Right lobe of liver (tissue), 6 donors: ENCODE results near the gene VWA5B2. TPM values are rescaled to one million over a fixed set of nuclear protein-coding genes. Genes with fewer than 3 reads are reported as not detected.
A peak's percentile ranks its signal among the peaks of the same experiment; 100 is the strongest.

Experiments
- ATAC-seq, 4 donors: fragments of 200-7000 bp; cut with Tn5 transposase; one replicate each; pipeline ENCODE4 v1.9.1; 2020; ENCODE audit warnings: mild to moderate bottlenecking in 4 of 4, moderate library complexity in 4 of 4
- DNase-seq, 3 donors: peaks; one replicate each; pipeline ENCODE4 v3.0.0-alpha.2; 2020
- H3K27ac ChIP-seq, 3 donors: fragments of 200-600 bp; one replicate each; pipeline ENCODE4 v1.8.0; 2022
- H3K27me3 ChIP-seq, 2 donors: fragments of 200-600 bp; one replicate each; pipeline ENCODE4 v1.8.0; 2022
- H3K36me3 ChIP-seq, 4 donors: fragments of 200-600 bp; sonication (generic) in 1 of 4; one replicate each; pipeline versions ENCODE4 v1.5.1 to v1.8.0; 2017 to 2022; ENCODE audit warnings: control low read depth in 1 of 4
- H3K4me1 ChIP-seq, 4 donors: fragments of 200-600 bp; sonication (generic) in 1 of 4; one replicate each; pipeline versions ENCODE4 v1.5.1 to v1.8.0; 2017 to 2022; ENCODE audit warnings: control low read depth in 1 of 4
- H3K4me3 ChIP-seq, 3 donors: fragments of 200-600 bp; one replicate each; pipeline ENCODE4 v1.8.0; 2022
- H3K9me3 ChIP-seq, 4 donors: fragments of 200-600 bp; sonication (generic) in 1 of 4; one replicate each; pipeline versions ENCODE4 v1.5.1 to v1.8.0; 2017 to 2022; ENCODE audit warnings: control low read depth in 1 of 4
- CTCF ChIP-seq, 4 donors: fragments of 200-600 bp in 3 of 4; fragments of 450-650 bp in 1 of 4; IDR thresholded peaks; one replicate each; pipeline versions ENCODE4 v1.5.1 to v1.8.0; 2016 to 2022; ENCODE audit warnings: antibody characterized with exemption in 4 of 4, mild to moderate bottlenecking in 2 of 4
- POLR2A ChIP-seq: fragments of 450-650 bp; IDR thresholded peaks from one replicate; pipeline ENCODE4 v1.6.1; 2017; ENCODE audit warnings: antibody characterized with exemption, mild to moderate bottlenecking
- WGBS: methylation state at CpG from one replicate; pipeline ENCODE4 v1.1.6; 2018; ENCODE audit warnings: low coverage, low lambda C conversion rate; ENCODE audit not compliant: insufficient coverage; ENCODE audit errors: missing lambda C conversion rate; 5-methylcytosine and 5-hydroxymethylcytosine counted together
- intact Hi-C, 2 donors: fragments of 100-400 bp; cut with DNase I; formaldehyde crosslinking; loops; one replicate each; pipeline versions ENCODE4 v1.11.2 to v1.14.1; 2022
- total RNA-seq, 6 experiments: library from RNA; depleted of rRNA in 2 of 6; stranded (reverse); fragments of >200 nt in 2 of 6; fragmentation: NEBNext Ultra II Directional in 3 of 6; extraction: Animal tissue kit (Norgen Biotek cat#: 25700) in 3 of 6; gene quantifications; one replicate each; pipeline versions ENCODE4 v1.1.0 to v1.2.4, GENCODE V29; 2016 to 2023
- donor health status: DM: no; HTN: yes; CAD: no.
- donor health status: DM: no; HTN: no; CAD: no.
- donor health status: DM: no; HTN: no; CAD: no.
- donor health status: DM: no; HTN: yes; CAD: no.
- donor health status: DM: no; HTN: yes; CAD: no.

Gene VWA5B2
- total RNA-seq, 6 experiments from 2014 or later = 0.21 to 0.59 (median 0.25) TPM; not detected in 3

GRCh38 chr3:184230081-184230602 is 757 bp downstream of the VWA5B2 start:
- Histone ChIP-seq H3K27me3 (peaks cover 0 to 24% of the 10 kb centered on the region in 2 donors), H3K4me1 (peaks cover 0 to 18% (median 3%) of the 10 kb centered on the region in 4 donors), H3K9me3 (no peaks in the 10 kb centered on the region), H3K27ac (no peak overlapping the region), H3K4me3 (peak overlapping the region; percentile 3 to 23 (median 18)), H3K36me3 (no peaks in the 10 kb centered on the region)
- intact Hi-C loops = no loop called here
- TF ChIP-seq CTCF (IDR thresholded peaks at IDR 0.05) = no peak
- no peak for TF ChIP-seq POLR2A
- no peak for DNase-seq
- ATAC-seq = peak in 3 of 4 donors; percentile 7 to 62 (median 28)
- WGBS = 3% methylated on average over 5 of the region's 61 CpGs

DNA sequence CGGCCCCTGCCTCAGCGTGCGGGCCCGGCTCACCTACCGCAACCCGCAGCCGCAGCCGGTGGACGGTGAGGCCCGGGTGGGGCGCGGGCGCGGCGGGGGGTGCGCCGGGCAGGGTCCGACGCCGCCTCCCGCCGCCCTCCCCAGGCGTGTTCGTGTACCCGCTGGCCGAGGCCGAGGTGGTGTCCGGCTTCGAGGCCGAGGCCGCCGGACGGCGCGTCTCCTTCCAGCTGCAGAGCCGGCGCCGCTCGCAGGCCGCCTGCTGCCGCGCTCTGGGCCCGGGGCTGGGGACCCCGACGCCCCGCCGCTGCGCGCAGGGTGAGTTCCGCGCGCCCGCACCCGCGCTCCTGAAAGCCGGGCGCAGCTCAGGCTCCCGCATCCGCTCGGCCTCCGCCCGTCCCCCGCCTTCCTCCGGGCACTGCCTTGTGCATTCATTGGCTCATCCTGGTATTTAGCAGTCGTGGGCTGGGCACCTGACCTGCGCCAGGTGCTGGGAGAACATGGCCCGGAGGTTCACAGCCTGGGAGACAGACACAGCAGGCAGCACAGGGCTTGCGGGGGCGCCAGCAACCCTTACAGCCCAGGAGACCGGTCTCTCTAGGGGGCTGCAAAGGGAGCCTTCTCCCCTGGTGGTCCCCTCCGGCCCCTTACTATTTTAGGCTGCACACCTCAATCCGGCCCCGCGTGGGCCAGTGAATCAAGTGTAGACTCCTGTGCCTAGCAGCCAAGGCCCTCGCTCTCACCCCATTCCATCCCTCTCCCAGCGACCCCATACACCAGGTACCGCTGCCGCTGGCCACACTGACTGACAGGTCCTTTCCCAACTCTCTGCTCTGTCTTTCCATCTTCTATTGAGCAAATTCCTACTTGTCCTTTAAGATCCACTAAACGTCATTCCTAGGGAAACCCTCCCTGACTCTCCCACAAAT is 1.5 kb downstream of the VWA5B2 start:
- DNase-seq (no peak), ATAC-seq (no peak)
- H3K27me3 ChIP-seq = peaks cover 0 to 24% of the 10 kb centered on the region in 2 donors

DNA sequence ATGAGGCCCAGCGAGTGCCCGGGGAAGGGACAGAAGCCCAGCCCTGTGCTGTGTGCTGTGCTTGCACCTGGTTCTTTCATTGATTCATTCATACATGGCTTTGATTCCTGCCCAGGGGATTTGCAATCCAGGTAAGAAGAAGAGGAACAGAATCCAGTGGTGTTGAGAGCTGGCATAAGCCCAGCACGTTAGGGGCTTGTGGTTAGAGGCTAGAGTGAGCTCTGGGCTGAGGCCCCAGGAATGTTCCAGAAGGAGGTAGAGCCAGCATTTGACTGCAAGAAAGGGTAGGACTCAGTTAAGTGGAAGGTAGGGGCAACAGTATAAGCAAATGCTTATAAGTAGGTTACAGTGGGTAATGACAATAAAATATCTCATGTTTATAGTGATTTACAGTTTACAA is 2.3 kb downstream of the VWA5B2 start:
- peaks cover 0 to 18% (median 3%) of the 10 kb centered on the region in 4 donors for H3K4me1 ChIP-seq
- ATAC-seq (no peak), DNase-seq (no peak)
- no peak for TF ChIP-seq POLR2A
- no peak for TF ChIP-seq CTCF (IDR thresholded peaks at IDR 0.05)
- intact Hi-C loops = no loop called here
- H3K27ac ChIP-seq = no peak overlapping the region
- WGBS = 69% methylated on average over 3 of the region's 3 CpGs
- H3K9me3 ChIP-seq = no peaks in the 10 kb centered on the region
- no peak overlapping the region for H3K4me3 ChIP-seq
- H3K36me3 ChIP-seq = no peaks in the 10 kb centered on the region
- peaks cover 0 to 24% of the 10 kb centered on the region in 2 donors for H3K27me3 ChIP-seq

More for the DNA sequence above, 1.5 kb downstream of the VWA5B2 start:
- 37% methylated on average over 5 of the region's 79 CpGs for WGBS
- Histone ChIP-seq H3K36me3 (no peaks in the 10 kb centered on the region), H3K27ac (no peak overlapping the region), H3K9me3 (no peaks in the 10 kb centered on the region), H3K4me3 (peak overlapping the region in 1 of 3 donors; percentile 3), H3K4me1 (peaks cover 0 to 18% (median 3%) of the 10 kb centered on the region in 4 donors)
- TF ChIP-seq POLR2A = no peak
- no peak for TF ChIP-seq CTCF (IDR thresholded peaks at IDR 0.05)
- intact Hi-C loops = no loop called here

- intact Hi-C loops = no loop called here
- ATAC-seq (no peak), DNase-seq (no peak)
- Histone ChIP-seq H3K4me3 (no peak overlapping the region), H3K27ac (no peak overlapping the region), H3K4me1 (peaks cover 0 to 18% (median 3%) of the 10 kb centered on the region in 4 donors), H3K9me3 (no peaks in the 10 kb centered on the region), H3K36me3 (no peaks in the 10 kb centered on the region), H3K27me3 (peaks cover 0 to 24% of the 10 kb centered on the region in 2 donors)
- WGBS = 76% methylated on average over 6 of the region's 23 CpGs
- no peak for TF ChIP-seq CTCF (IDR thresholded peaks at IDR 0.05)
- no peak for TF ChIP-seq POLR2A
Observed at GRCh38 chr3:184233127-184233843, 3.9 kb downstream of the VWA5B2 start.
